Heart left ventricle (tissue), 13 donors: ENCODE data around the gene CSNK2A2.
A peak's percentile ranks its signal among the peaks of the same experiment; 100 is the strongest.

ENCODE experiments used
- CTCF ChIP-seq, 12 donors: fragments of 200-600 bp; sonication (generic) in 4 of 12; IDR thresholded peaks; one replicate each; pipeline versions ENCODE4 v1.5.0 to v1.8.0; 2018 to 2022; ENCODE audit warnings: antibody characterized with exemption in 12 of 12, mild to moderate bottlenecking in 5 of 12
- POLR2A ChIP-seq, 2 donors: fragments of 450-650 bp; IDR thresholded peaks; one replicate each; pipeline ENCODE4 v1.6.1; 2017; ENCODE audit warnings: antibody characterized with exemption in 2 of 2, mild to moderate bottlenecking in 2 of 2, moderate library complexity in 2 of 2
- donor health status: ischemic (EF 13 %, LVEDD 7.1; RV severe dilation, severe dysfunction).
- donor health status: DM: no; HTN: yes; CAD: no.
- donor health status: DM: no; HTN: no; CAD: no.
- donor health status: ischemic (EF 25% LVEDD 6.9; RV normal size, moderate dysfunction).
- donor health status: ischemic (EF 25% LVEDD 5.7; RV mildly dilated, moderate dysfunction).
- donor health status: ischemic (EF 35%, LVEDD 5.7; RV mildly dilated, moderate dysfunction).
- donor health status: nonischemic (EF 11% LVEDD 7.7; RV severe dilation, severe dysfunction).
- donor health status: DM: yes; HTN: yes; CAD: no.
- donor health status: PGD.
- donor health status: ischemic (EF 29% LVEDD 5.4; RV normal size, mild dysfunction).
- donor health status: nonischemic (EF 23%, LVEDD 6.1; RV moderate dilation, normal function).

- TF ChIP-seq CTCF (IDR thresholded peaks at IDR 0.05) (peak in 1 of 12 donors; percentile 11), POLR2A (IDR thresholded peaks at IDR 0.05) (no peak)
Measured at GRCh38 chr16:58127634-58128033, 70.3 kb downstream of the CSNK2A2 start.
